Omental fat pad (tissue), 4 donors: ENCODE results near the gene BACE2. TPM values are rescaled to one million over a fixed set of nuclear protein-coding genes. Genes with fewer than 3 reads are reported as not detected.

ENCODE experiments used
- ATAC-seq: fragments of 150-250 bp; one replicate; pipeline ENCODE4 v1.9.1; 2016; ENCODE audit warnings: mild to moderate bottlenecking, moderate library complexity; ENCODE audit not compliant: low FRiP score
- DNase-seq: peaks from one replicate; pipeline ENCODE4 v3.0.0-alpha.2; 2019; ENCODE audit warnings: low spot score
- total RNA-seq, 4 donors: library from RNA; depleted of rRNA; stranded (reverse); fragments of >200 nt; gene quantifications; one replicate each; pipeline ENCODE4 v1.1.0, GENCODE V29; 2016
- TF ChIP-seq, protein P1 (sequence below), 3 donors: fragments of 450-650 bp; IDR thresholded peaks; one replicate each; pipeline ENCODE4 v1.5.1; 2016 to 2017; ENCODE audit warnings: antibody characterized with exemption in 3 of 3, mild to moderate bottlenecking in 3 of 3, moderate library complexity in 2 of 3

BACE2 gene
- total RNA-seq, 4 donors from 2014 or later: 23.5 to 39.3 (median 37.0) TPM

DNA sequence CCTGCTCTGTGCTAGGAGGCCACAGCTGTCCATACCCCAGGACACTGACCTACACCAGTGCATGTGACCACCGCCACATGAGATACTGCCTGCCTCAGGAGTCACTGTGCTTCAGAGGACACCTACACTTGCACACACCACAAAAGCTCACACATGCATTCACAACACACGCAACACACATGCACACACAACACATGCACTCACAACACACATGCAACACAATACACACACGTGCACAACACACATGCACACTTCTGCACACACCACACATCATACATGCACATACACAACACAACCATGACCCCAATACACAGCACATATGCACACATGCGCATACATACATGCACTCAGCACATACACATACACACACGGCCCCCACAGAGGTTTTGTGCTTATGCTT is 28.7 kb upstream of the BACE2 start:
- TF ChIP-seq, protein P1, sequence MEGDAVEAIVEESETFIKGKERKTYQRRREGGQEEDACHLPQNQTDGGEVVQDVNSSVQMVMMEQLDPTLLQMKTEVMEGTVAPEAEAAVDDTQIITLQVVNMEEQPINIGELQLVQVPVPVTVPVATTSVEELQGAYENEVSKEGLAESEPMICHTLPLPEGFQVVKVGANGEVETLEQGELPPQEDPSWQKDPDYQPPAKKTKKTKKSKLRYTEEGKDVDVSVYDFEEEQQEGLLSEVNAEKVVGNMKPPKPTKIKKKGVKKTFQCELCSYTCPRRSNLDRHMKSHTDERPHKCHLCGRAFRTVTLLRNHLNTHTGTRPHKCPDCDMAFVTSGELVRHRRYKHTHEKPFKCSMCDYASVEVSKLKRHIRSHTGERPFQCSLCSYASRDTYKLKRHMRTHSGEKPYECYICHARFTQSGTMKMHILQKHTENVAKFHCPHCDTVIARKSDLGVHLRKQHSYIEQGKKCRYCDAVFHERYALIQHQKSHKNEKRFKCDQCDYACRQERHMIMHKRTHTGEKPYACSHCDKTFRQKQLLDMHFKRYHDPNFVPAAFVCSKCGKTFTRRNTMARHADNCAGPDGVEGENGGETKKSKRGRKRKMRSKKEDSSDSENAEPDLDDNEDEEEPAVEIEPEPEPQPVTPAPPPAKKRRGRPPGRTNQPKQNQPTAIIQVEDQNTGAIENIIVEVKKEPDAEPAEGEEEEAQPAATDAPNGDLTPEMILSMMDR (IDR thresholded peaks at IDR 0.05): no peak
- ATAC-seq (no peak), DNase-seq (no peak)

DNA sequence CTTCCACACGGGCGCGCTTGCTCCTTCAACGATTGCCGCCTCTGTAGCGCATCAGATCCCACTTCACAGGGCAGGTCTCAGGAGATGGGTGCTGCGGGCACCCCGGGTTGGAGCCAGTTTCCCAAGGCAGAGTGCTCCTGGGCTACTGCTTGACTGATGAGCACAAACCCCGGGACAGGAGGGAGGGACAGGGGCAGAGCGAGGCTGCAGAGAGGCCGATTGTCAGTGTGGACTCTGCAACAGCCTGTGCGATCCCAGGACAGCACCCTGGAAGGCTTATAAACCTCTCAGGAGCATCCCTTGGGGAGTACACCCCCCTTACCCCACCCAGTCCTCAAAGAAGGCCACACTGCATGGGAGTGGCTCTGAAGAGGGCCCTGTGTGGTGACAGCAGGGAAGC is 28.0 kb upstream of the BACE2 start:
- DNase-seq (no peak), ATAC-seq (no peak)
- TF ChIP-seq, protein P1 (IDR thresholded peaks at IDR 0.05): no peak

DNA sequence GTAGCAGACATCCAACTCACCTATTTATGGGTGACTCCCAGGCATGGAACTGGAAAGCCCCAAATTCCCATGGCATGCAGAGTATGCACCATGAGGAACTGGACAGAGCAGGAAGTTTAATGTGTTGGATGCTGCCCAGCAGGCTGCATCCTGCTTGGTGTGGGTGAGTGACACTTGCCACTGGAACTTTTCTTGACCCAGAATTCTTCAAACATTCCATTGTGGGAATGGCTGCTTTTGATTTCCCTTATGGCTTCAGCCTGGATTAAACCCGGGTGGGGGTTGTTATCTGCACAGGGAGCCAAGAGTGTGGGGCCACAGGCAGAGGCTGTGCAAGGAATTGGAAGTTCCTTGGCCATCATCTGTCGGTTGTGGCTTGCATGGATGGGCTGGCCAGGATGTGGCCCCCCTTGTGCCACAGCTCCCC is 26.9 kb upstream of the BACE2 start:
- TF ChIP-seq, protein P1 (IDR thresholded peaks at IDR 0.05): no peak
- ATAC-seq: no peak

DNA sequence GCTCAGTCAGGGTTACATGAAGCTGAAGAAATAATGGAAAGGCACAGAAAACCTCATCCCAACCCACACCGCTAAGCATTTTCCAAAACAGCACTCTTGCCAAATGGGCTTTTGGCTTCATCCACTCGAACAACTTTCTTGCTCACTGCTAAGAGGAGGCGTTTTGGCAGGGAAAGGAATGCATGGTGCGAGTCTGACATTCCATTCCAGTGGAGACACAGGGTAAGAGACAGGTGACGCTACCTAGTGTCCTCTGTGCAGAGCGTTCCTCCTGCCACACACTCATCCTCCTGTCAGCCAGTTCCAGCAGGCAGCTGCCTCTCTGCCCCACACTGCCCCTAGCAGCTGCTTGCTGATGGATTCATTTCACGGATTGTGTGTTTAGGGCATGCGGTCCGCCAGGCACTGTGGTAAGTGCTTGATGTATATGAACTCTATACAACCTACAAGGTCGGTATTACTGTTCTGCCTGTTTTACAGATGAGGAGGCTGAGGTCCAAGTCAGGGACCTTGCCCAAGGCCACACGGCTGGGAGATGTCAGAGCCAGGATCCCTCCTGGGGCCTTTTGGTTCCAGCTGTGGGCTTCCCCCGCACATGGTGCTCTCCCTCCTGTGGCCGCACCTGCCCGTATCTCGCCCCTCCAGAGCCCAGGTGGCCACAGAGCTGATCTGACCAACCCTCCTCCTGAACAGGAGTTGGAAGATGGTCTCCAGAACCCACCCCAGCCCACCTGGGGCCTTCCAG is 25.7 kb upstream of the BACE2 start:
- DNase-seq (no peak), ATAC-seq (peak; percentile 92)
- TF ChIP-seq, protein P1 (IDR thresholded peaks at IDR 0.05): no peak

More for the DNA sequence above, 26.9 kb upstream of the BACE2 start:
- no peak for DNase-seq

DNA sequence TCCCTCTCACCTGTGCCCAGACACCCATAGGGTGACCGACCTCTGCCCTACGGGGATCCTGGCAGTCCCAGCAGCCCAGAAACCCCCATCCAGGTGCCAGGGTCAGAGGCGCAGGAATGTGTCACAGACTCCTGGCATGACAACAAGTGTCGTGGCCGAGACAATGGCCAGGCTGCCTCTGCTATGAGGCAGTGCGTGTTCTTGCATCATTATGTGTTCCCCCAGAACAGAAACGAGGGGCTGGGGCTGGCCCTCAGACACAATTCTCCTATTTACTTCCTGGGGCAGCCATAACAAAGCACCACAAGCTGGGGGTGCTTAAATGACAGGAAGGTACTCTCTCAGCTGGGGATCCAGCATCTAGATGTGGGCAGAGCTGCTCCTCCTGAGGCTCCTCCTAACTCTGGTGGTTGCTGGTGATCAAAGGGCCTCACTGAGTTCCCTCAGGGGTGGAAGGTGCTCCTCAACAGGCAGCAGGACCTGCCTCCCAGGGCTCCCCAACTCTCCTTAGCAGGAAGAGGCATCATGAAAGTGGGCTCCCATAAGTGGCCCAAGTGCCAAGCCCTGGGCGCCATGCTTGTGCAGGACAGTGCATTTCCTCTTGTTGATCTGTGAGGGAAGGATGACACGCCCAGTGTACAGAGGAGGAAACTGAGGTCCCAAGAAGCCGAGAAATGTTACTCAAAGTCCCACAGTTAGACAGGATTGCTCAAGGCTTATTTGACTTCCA is 24.2 kb upstream of the BACE2 start:
- TF ChIP-seq, protein P1 (IDR thresholded peaks at IDR 0.05): no peak
- DNase-seq (no peak), ATAC-seq (no peak)

DNA sequence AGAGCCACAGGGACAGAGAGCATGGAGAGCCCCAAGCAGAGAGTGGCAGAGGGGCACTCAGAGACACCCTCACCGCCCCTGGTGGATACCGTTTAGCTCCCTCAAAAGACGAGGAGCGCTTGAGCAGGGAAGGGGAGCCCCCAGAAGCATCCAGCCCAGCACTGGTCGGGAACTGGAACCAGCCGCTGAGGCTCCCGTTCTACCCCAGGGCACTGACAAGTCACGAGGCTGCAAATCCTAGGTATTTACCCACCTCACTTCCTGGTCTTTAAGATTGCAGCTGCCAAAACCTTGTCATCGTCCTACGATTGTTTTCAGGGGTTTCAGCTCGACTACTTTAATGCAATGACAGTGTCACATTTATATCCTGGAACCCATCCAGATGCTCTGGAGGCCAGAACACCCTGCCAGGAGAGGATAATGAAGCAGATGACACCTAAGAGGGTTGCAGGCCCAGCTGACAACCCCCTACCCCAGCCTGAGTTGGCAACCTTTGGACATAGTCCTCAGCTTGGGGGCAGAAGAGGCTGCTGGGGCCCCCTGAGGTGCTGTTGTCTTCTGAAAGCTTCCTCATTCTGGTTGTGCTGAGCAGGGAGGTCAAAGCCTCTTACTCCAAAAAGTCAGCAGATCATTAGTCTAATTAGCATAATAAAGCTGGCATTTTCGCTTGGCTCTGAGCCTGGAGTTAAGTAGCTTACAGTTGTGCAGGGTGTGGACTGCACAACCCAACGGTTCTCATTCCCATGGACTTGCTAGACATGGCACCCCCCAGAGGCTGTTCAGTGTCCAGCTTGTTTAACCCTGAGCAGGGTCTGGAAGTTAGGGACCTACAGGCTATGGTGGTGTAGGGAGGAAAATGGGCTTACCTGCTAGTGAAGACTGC is 20.6 kb upstream of the BACE2 start:
- no peak for DNase-seq
- TF ChIP-seq, protein P1 (IDR thresholded peaks at IDR 0.05): no peak
- no peak for ATAC-seq
